GM12878 (cell line): ENCODE measurements around the gene RCAN2. TPM values are rescaled to one million over a fixed set of nuclear protein-coding genes. Genes with fewer than 3 reads are reported as not detected.

ENCODE experiments used
- ATAC-seq: fragments of 200-7000 bp; cut with Tn5 transposase; 3 replicates; pipeline ENCODE4 v1.9.1; 2020; ENCODE audit warnings: mild to moderate bottlenecking, moderate library complexity
- BruUV-seq: library from RNA; stranded (reverse); fragments of 400-500 nt; replicated peaks from 2 replicates; lab custom pipeline; 2021; lab: Mats Ljungman, UMichigan
- CTCF ChIA-PET: fragments of 300-600 bp; sonication (Branson Sonifier 250); formaldehyde crosslinking; extraction: SDS; loops from one replicate; lab custom pipeline; 2021; ENCODE audit warnings: inconsistent platforms; lab: Yijun Ruan, JAX
- POLR2A ChIA-PET: fragments of 350-600 bp; formaldehyde crosslinking; extraction: SDS; loops from one replicate; lab custom pipeline; 2021; ENCODE audit warnings: inconsistent platforms; lab: Charles Lee
- RAD21 ChIA-PET: fragments of 300-600 bp; sonication (Branson Sonifier 250); formaldehyde crosslinking; loops from one replicate; lab custom pipeline; 2023; ENCODE audit warnings: antibody characterized with exemption; ENCODE audit not compliant: unreplicated experiment; lab: Charles Lee
- SMC1A ChIA-PET: fragments of 300-600 bp; sonication (Branson Sonifier 250); formaldehyde crosslinking; loops from one replicate; lab custom pipeline; 2023; ENCODE audit not compliant: unreplicated experiment, uncharacterized antibody; lab: Charles Lee
- DNase-seq: peaks from one replicate; pipeline ENCODE4 v3.0.0-alpha.2; 2011; ENCODE audit warnings: low read depth, low spot score
- FAIRE-seq: peaks from 3 replicates; lab custom pipeline; 2011; peaks lifted over from hg19 to GRCh38; lab: Jason Lieb, UNC
- H2AFZ ChIP-seq: 2 replicates; pipeline ENCODE4 v1.6.0; 2011; ENCODE audit warnings: low read depth, low read length, control low read depth; ENCODE audit not compliant: control insufficient read depth
- H3K27ac ChIP-seq: 2 replicates; pipeline ENCODE4 v1.5.1; 2011; ENCODE audit warnings: control low read depth; ENCODE audit not compliant: control insufficient read depth, insufficient read depth
- H3K27me3 ChIP-seq, 2 experiments: replicated peaks in 1 of 2; 2 replicates each; pipeline versions ENCODE4 v1.6.0 to v1.6.1; 2011; ENCODE audit warnings: low read length in 1 of 2; ENCODE audit not compliant: control insufficient read depth in 2 of 2, insufficient read depth in 2 of 2
- H3K36me3 ChIP-seq, 2 experiments: 2 replicates each; pipeline ENCODE4 v1.5.1; 2011; ENCODE audit warnings: low read length in 1 of 2; ENCODE audit not compliant: control insufficient read depth in 2 of 2, insufficient read depth in 2 of 2
- H3K4me1 ChIP-seq: 2 replicates; pipeline ENCODE4 v1.6.1; 2011; ENCODE audit warnings: mild to moderate bottlenecking, low read length, moderate library complexity, mixed read lengths; ENCODE audit not compliant: control insufficient read depth, insufficient read depth
- H3K4me2 ChIP-seq: 2 replicates; pipeline ENCODE4 v1.6.0; 2011; ENCODE audit warnings: control low read depth; ENCODE audit not compliant: control insufficient read depth, insufficient read depth
- H3K4me3 ChIP-seq: fragments of 200-600 bp; sonication (generic); 2 replicates; pipeline ENCODE4 v1.5.1; 2016
- H3K79me2 ChIP-seq: 2 replicates; pipeline ENCODE4 v1.6.0; 2011; ENCODE audit warnings: low read length; ENCODE audit not compliant: control insufficient read depth, insufficient read depth
- H3K9ac ChIP-seq: 2 replicates; pipeline ENCODE4 v1.8.0; 2011; ENCODE audit warnings: low read length, control low read depth, mixed read lengths; ENCODE audit not compliant: control insufficient read depth, insufficient read depth
- H3K9me3 ChIP-seq: replicated peaks from 3 replicates; pipeline ENCODE4 v1.5.1; 2011; ENCODE audit warnings: mild to moderate bottlenecking, low read length; ENCODE audit not compliant: control insufficient read depth, insufficient read depth
- H4K20me1 ChIP-seq: 2 replicates; pipeline ENCODE4 v1.6.0; 2011; ENCODE audit not compliant: control insufficient read depth, insufficient read depth
- FOS ChIP-seq: IDR thresholded peaks from 3 replicates; pipeline ENCODE4 v1.6.1; 2011; ENCODE audit warnings: borderline replicate concordance; ENCODE audit not compliant: insufficient read length; ENCODE audit errors: extremely low read depth
- GABPA ChIP-seq: IDR thresholded peaks from 2 replicates; pipeline ENCODE4 v1.6.1; 2014; ENCODE audit warnings: antibody characterized with exemption, low read depth, mild to moderate bottlenecking, inconsistent platforms
- HDAC6 ChIP-seq: fragments of 200-600 bp; sonication (generic); IDR thresholded peaks from one replicate; pipeline ENCODE4 v1.8.0; 2017; ENCODE audit warnings: antibody characterized with exemption; ENCODE audit not compliant: unreplicated experiment
- NFIC ChIP-seq: IDR thresholded peaks from 2 replicates; pipeline ENCODE4 v1.6.1; 2012; ENCODE audit warnings: low read depth, mild to moderate bottlenecking, inconsistent platforms, low read length, moderate library complexity
- PKNOX1 ChIP-seq: fragments of 450-650 bp; IDR thresholded peaks from 2 replicates; pipeline ENCODE4 v1.6.1; 2016; ENCODE audit warnings: mild to moderate bottlenecking
- SMC3 ChIP-seq: IDR thresholded peaks from 2 replicates; pipeline ENCODE4 v1.6.1; 2011; ENCODE audit warnings: low read length, improper control_type of control experiment, borderline replicate concordance
- SP1 ChIP-seq: IDR thresholded peaks from one replicate; pipeline ENCODE4 v1.6.1; 2011; ENCODE audit warnings: low read depth, low read length
- SPI1 ChIP-seq: IDR thresholded peaks from 2 replicates; pipeline ENCODE4 v1.6.1; 2011; ENCODE audit warnings: low read depth, mild to moderate bottlenecking, low read length, moderate library complexity, borderline replicate concordance; ENCODE audit not compliant: insufficient read depth
- TCF12 ChIP-seq: IDR thresholded peaks from 2 replicates; pipeline ENCODE4 v1.6.1; 2011; ENCODE audit warnings: low read depth, mild to moderate bottlenecking, low read length
- ZNF207 ChIP-seq: fragments of 450-650 bp; IDR thresholded peaks from 2 replicates; pipeline ENCODE4 v1.6.1; 2014; ENCODE audit warnings: antibody characterized with exemption, mild to moderate bottlenecking, borderline replicate concordance
- ZNF217 ChIP-seq: fragments of 450-650 bp; IDR thresholded peaks from 2 replicates; pipeline ENCODE4 v1.6.1; 2017; ENCODE audit warnings: antibody characterized with exemption, mild to moderate bottlenecking
- WGBS: methylation state at CpG from one replicate; pipeline ENCODE4 v1.1.6; 2016; ENCODE audit warnings: low lambda C conversion rate; ENCODE audit not compliant: insufficient replicate concordance, insufficient coverage; ENCODE audit errors: missing lambda C conversion rate; 5-methylcytosine and 5-hydroxymethylcytosine counted together
- in situ Hi-C: fragments of 300-500 bp; cut with MboI; formaldehyde crosslinking; loops from 9 replicates; pipeline ENCODE4 v1.14.3; 2018; ENCODE audit warnings: mixed read lengths
- intact Hi-C: fragments of 100-400 bp; cut with micrococcal nuclease; formaldehyde crosslinking; loops from one replicate; pipeline ENCODE4 v1.14.2; 2022; ENCODE audit not compliant: unreplicated experiment
- polyA plus RNA-seq, 11 experiments: library from polyadenylated mRNA; depleted of rRNA in 4 of 11; unstranded in 6 of 11; stranded (reverse) in 5 of 11; fragments of >200 nt; fragmentation: Nextera tagmentation in 4 of 11; fragmentation: Illumina TruSeq in 1 of 11; extraction: Ambion mirVana in 4 of 11; extraction: Trizol in 1 of 11; gene quantifications; 1 replicate in 1 of 11; 2 replicates in 10 of 11; pipeline versions ENCODE4 v1.2.1 to v1.2.3, GENCODE V29; 2011 to 2016; ENCODE audit warnings: inconsistent platforms in 2 of 11, missing spikeins in 2 of 11, low read depth in 1 of 11
- total RNA-seq, 4 experiments: library from RNA; depleted of rRNA in 3 of 4; stranded (reverse); fragments of >200 nt in 3 of 4; fragmentation: Illumina TruSeq in 1 of 4; extraction: Trizol in 1 of 4; gene quantifications; 2 replicates each; pipeline versions ENCODE4 v1.2.1 to v1.2.3, GENCODE V29; 2013 to 2021
- TF ChIP-seq, protein P1 (sequence below): IDR thresholded peaks from 2 replicates; pipeline ENCODE4 v1.6.1; 2012; ENCODE audit warnings: mild to moderate bottlenecking, low read depth, low read length
- TF ChIP-seq, protein P2 (sequence below): fragments of 450-650 bp; formaldehyde crosslinking; IDR thresholded peaks from 2 replicates; pipeline ENCODE4 v1.5.0; 2022; ENCODE audit warnings: mild to moderate bottlenecking, missing genetic modification characterization
- TF ChIP-seq, protein P3 (sequence below): fragments of 450-650 bp; IDR thresholded peaks from 2 replicates; pipeline ENCODE4 v1.6.1; 2017; ENCODE audit warnings: borderline replicate concordance

RCAN2 gene
- total and polyA plus RNA-seq, 10 of the 15 experiments (the other 5 are each of a cell fraction or from before 2014, with no cell fraction given) = 0.06 TPM; not detected in 9

- SMC1A ChIA-PET = no interaction called here
- RAD21 ChIA-PET = no interaction called here
- POLR2A ChIA-PET = no interaction called here
- H3K9ac ChIP-seq = no peak overlapping the region
- H2AFZ ChIP-seq = no peak overlapping the region
- in situ Hi-C loops (no loop called here), intact Hi-C loops (no loop called here)
- H3K4me3 ChIP-seq = no peak overlapping the region
- 44% methylated on average over 5 of the region's 5 CpGs for WGBS
- H3K27me3 ChIP-seq = no peaks in the 10 kb centered on the region; a peak in 1 of 4 replicates
- DNase-seq = no peak
- H3K36me3 ChIP-seq = no peaks in the 10 kb centered on the region
- CTCF ChIA-PET = no interaction called here
- ATAC-seq = no peak
- no peaks in the 10 kb centered on the region for H4K20me1 ChIP-seq
- no peaks in the 10 kb centered on the region for H3K79me2 ChIP-seq
- TF ChIP-seq HDAC6 (no peak), FOS (no peak), SMC3 (no peak), PKNOX1 (no peak), ZNF207 (no peak), SP1 (no peak), SPI1 (no peak), TCF12 (no peak), ZNF217 (no peak), NFIC (no peak), GABPA (no peak)
- TF ChIP-seq, protein P1, sequence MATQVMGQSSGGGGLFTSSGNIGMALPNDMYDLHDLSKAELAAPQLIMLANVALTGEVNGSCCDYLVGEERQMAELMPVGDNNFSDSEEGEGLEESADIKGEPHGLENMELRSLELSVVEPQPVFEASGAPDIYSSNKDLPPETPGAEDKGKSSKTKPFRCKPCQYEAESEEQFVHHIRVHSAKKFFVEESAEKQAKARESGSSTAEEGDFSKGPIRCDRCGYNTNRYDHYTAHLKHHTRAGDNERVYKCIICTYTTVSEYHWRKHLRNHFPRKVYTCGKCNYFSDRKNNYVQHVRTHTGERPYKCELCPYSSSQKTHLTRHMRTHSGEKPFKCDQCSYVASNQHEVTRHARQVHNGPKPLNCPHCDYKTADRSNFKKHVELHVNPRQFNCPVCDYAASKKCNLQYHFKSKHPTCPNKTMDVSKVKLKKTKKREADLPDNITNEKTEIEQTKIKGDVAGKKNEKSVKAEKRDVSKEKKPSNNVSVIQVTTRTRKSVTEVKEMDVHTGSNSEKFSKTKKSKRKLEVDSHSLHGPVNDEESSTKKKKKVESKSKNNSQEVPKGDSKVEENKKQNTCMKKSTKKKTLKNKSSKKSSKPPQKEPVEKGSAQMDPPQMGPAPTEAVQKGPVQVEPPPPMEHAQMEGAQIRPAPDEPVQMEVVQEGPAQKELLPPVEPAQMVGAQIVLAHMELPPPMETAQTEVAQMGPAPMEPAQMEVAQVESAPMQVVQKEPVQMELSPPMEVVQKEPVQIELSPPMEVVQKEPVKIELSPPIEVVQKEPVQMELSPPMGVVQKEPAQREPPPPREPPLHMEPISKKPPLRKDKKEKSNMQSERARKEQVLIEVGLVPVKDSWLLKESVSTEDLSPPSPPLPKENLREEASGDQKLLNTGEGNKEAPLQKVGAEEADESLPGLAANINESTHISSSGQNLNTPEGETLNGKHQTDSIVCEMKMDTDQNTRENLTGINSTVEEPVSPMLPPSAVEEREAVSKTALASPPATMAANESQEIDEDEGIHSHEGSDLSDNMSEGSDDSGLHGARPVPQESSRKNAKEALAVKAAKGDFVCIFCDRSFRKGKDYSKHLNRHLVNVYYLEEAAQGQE = no peak
- TF ChIP-seq, protein P2, sequence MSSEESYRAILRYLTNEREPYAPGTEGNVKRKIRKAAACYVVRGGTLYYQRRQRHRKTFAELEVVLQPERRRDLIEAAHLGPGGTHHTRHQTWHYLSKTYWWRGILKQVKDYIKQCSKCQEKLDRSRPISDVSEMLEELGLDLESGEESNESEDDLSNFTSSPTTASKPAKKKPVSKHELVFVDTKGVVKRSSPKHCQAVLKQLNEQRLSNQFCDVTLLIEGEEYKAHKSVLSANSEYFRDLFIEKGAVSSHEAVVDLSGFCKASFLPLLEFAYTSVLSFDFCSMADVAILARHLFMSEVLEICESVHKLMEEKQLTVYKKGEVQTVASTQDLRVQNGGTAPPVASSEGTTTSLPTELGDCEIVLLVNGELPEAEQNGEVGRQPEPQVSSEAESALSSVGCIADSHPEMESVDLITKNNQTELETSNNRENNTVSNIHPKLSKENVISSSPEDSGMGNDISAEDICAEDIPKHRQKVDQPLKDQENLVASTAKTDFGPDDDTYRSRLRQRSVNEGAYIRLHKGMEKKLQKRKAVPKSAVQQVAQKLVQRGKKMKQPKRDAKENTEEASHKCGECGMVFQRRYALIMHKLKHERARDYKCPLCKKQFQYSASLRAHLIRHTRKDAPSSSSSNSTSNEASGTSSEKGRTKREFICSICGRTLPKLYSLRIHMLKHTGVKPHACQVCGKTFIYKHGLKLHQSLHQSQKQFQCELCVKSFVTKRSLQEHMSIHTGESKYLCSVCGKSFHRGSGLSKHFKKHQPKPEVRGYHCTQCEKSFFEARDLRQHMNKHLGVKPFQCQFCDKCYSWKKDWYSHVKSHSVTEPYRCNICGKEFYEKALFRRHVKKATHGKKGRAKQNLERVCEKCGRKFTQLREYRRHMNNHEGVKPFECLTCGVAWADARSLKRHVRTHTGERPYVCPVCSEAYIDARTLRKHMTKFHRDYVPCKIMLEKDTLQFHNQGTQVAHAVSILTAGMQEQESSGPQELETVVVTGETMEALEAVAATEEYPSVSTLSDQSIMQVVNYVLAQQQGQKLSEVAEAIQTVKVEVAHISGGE = no peak
- TF ChIP-seq, protein P3, sequence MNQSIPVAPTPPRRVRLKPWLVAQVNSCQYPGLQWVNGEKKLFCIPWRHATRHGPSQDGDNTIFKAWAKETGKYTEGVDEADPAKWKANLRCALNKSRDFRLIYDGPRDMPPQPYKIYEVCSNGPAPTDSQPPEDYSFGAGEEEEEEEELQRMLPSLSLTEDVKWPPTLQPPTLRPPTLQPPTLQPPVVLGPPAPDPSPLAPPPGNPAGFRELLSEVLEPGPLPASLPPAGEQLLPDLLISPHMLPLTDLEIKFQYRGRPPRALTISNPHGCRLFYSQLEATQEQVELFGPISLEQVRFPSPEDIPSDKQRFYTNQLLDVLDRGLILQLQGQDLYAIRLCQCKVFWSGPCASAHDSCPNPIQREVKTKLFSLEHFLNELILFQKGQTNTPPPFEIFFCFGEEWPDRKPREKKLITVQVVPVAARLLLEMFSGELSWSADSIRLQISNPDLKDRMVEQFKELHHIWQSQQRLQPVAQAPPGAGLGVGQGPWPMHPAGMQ = no peak
- no peaks in the 10 kb centered on the region for H3K4me1 ChIP-seq
- H3K27ac ChIP-seq = no peak overlapping the region
- no TSS peak for BruUV-seq
- H3K4me2 ChIP-seq = no peak overlapping the region
- no peak for FAIRE-seq
- H3K9me3 ChIP-seq = no peaks in the 10 kb centered on the region
These were observed 250.2 kb downstream of the RCAN2 start for GRCh38 chr6:46240866-46241565.
